Measurements from ENCODE around the gene YRDC.

DNA sequence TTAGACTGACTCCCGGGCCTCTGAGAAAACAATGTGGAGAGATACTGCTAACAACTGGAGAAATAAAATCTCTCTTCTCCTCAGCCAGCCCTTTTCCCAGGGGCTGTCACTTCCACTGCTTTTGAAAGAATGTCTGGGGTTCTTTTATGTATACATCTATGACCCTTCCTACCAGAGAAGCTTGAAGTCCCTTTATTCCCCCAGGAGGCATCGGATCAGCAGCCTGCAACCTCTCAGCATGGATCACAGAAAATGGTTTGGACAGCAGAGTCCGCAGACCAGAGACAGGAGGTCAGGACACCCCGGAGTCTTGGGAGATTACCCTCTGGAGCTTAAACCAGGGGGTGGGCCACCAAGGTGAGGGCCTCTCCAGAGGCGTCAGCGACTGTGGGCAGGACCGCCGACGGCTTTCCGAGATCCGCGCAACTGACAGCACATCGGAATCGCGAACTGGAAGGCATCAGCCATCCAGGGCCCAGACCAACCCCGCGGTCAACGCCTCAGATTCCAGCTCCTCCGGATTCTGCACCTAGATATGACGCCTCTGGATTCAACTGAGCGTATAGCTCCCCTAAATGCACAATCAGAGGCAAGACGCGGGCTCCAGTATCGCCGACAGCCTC lies 44.1 kb downstream of the YRDC start:
- TF ChIP-seq CTCF (IDR thresholded peaks at IDR 0.05; ENCODE audit: low read depth, low read length) = no peak
- TF ChIP-seq MAX (IDR thresholded peaks at IDR 0.05; ENCODE audit: low read depth, low read length) = no peak
- no peak for TF ChIP-seq POLR2A (IDR thresholded peaks at IDR 0.05; ENCODE audit: extremely low read depth, insufficient read length)
- TF ChIP-seq MYC (IDR thresholded peaks at IDR 0.05; ENCODE audit: low read depth, low read length) = no peak
